HepG2 (cell line): ENCODE results near the gene BMAL1.

ENCODE experiments used
- ATF3 ChIP-seq: sonication (generic); formaldehyde crosslinking; IDR thresholded peaks from 2 replicates; pipeline ENCODE4 v1.4.0; 2020; ENCODE audit warnings: missing genetic modification reagents
- CBX1 ChIP-seq: IDR thresholded peaks from one replicate; pipeline ENCODE4 v1.6.1; 2016; ENCODE audit warnings: antibody characterized with exemption, low read depth
- EHMT2 ChIP-seq: fragments of 200-600 bp; sonication (generic); IDR thresholded peaks from 2 replicates; pipeline ENCODE4 v1.7.0; 2017; ENCODE audit warnings: antibody characterized with exemption, low read depth, low read length, borderline replicate concordance
- EZH2 ChIP-seq: conservative IDR thresholded peaks from 2 replicates; pipeline ENCODE4 v1.6.1; 2012; ENCODE audit warnings: mild to moderate bottlenecking, low read depth, low read length, moderate library complexity
- GABPA ChIP-seq, 2 experiments: IDR thresholded peaks; 2 replicates each; pipeline ENCODE4 v1.6.1; 2011 to 2016; ENCODE audit warnings: low read depth in 2 of 2, low read length in 1 of 2, missing biosample characterization in 1 of 2, missing genetic modification characterization in 1 of 2
- KLF16 ChIP-seq, 2 experiments: sonication (generic) in 1 of 2; formaldehyde crosslinking in 1 of 2; IDR thresholded peaks; 2 replicates each; pipeline versions ENCODE4 v1.6.1 to v1.8.0; 2016 to 2023; ENCODE audit warnings: missing genetic modification reagents in 2 of 2, missing compliant biosample characterization in 1 of 2
- RAD21 ChIP-seq: fragments of 450-650 bp; formaldehyde crosslinking; IDR thresholded peaks from 2 replicates; pipeline ENCODE4 v1.5.0; 2020; ENCODE audit warnings: mild to moderate bottlenecking
- SMC3 ChIP-seq: IDR thresholded peaks from 2 replicates; pipeline ENCODE4 v1.6.1; 2011; ENCODE audit warnings: low read length, improper control_type of control experiment
- SP1 ChIP-seq, 2 experiments: fragments of 450-650 bp in 1 of 2; sonication (generic) in 1 of 2; formaldehyde crosslinking in 1 of 2; IDR thresholded peaks; 2 replicates each; pipeline versions ENCODE4 v1.4.0 to v1.6.1; 2016 to 2020; ENCODE audit warnings: missing genetic modification reagents in 1 of 2
- ZNF331 ChIP-seq: sonication (generic); formaldehyde crosslinking; IDR thresholded peaks from 2 replicates; pipeline ENCODE4 v1.4.0; 2020; ENCODE audit warnings: missing genetic modification reagents
- ZNF354B ChIP-seq: sonication (generic); formaldehyde crosslinking; IDR thresholded peaks from 2 replicates; pipeline ENCODE4 v1.8.0; 2022; ENCODE audit warnings: mild to moderate bottlenecking, missing genetic modification reagents
- ZNF792 ChIP-seq: IDR thresholded peaks from 2 replicates; pipeline ENCODE4 v1.6.1; 2016

DNA sequence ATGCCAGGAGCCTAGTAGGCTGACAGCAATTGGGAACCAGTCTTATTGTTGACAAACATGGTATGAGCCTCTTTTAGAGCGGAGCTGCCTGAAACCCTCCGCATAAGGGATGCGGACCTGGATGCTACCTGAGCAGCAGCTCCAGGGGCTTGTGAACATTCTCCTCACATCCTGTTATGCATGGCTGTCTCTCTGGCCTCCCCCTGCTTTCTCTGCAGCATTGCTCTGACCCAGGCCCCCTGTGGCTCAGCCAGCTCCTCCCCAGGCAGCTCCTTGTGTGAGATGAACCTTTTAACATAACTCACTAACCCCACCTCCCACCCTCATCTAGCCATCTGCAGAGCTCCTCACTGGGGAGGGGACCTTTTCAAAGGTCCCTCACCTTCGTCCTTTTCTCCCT is 6.0 kb downstream of the BMAL1 start:
- TF ChIP-seq EZH2: no peak
- no peak for TF ChIP-seq ZNF354B (CRISPR knock-in tag)
- TF ChIP-seq RAD21 (CRISPR knock-in tag): no peak
- TF ChIP-seq SMC3: no peak
- TF ChIP-seq GABPA (IDR thresholded peaks at IDR 0.05; ENCODE audit: low read depth, low read length): no peak
- no peak for TF ChIP-seq GABPA (CRISPR knock-in tag; IDR thresholded peaks at IDR 0.05; ENCODE audit: low read depth)
- TF ChIP-seq KLF16 (CRISPR knock-in tag; IDR thresholded peaks at IDR 0.05): no peak
- TF ChIP-seq ATF3 (CRISPR knock-in tag): no peak
- TF ChIP-seq ZNF331 (CRISPR knock-in tag): no peak
- no peak for TF ChIP-seq ZNF792
- no peak for TF ChIP-seq EHMT2
- TF ChIP-seq CBX1: no peak
- TF ChIP-seq SP1 (IDR thresholded peaks at IDR 0.05): no peak
- TF ChIP-seq SP1 (CRISPR knock-in tag; IDR thresholded peaks at IDR 0.05): no peak
